Activated CD8-positive, alpha-beta memory T cell treated with anti-CD3 and anti-CD28 coated beads for 1 hour (primary cell): ENCODE results near the gene BIN1.

Experiments used
- DNase-seq, 2 donors: peaks; one replicate each; pipeline ENCODE4 v3.0.0-alpha.2; 2020; ENCODE audit warnings: low read depth in 1 of 2; ENCODE audit errors: extremely low read depth in 1 of 2

The BIN1 gene

GRCh38 chr2:127008265-127009015 lies 98.5 kb downstream of the BIN1 start:
- DNase-seq = no peak

GRCh38 chr2:127007652-127008051 lies 99.3 kb downstream of the BIN1 start:
- no peak for DNase-seq

GRCh38 chr2:127006962-127007361 lies 100.0 kb downstream of the BIN1 start:
- DNase-seq = no peak

- DNase-seq = no peak
Observed at GRCh38 chr2:127004893-127005600, 101.9 kb downstream of the BIN1 start.

GRCh38 chr2:127003070-127003800 lies 103.7 kb downstream of the BIN1 start:
- DNase-seq = no peak

GRCh38 chr2:127001751-127002150 lies 105.2 kb downstream of the BIN1 start:
- no peak for DNase-seq

GRCh38 chr2:127000937-127001336 lies 106.0 kb downstream of the BIN1 start:
- no peak for DNase-seq

GRCh38 chr2:127000194-127000593 lies 106.8 kb downstream of the BIN1 start:
- DNase-seq = no peak

GRCh38 chr2:126999106-126999756 lies 107.7 kb downstream of the BIN1 start:
- DNase-seq = no peak

- DNase-seq = no peak
Observed at GRCh38 chr2:126998486-126998885, 108.5 kb downstream of the BIN1 start.
